K562 (cell line): ENCODE measurements around the gene CALU. TPM values are rescaled to one million over a fixed set of nuclear protein-coding genes. Genes with fewer than 3 reads are reported as not detected.

ENCODE experiments used
- ATAC-seq: fragments of 200-7000 bp; cut with Tn5 transposase; 3 replicates; pipeline ENCODE4 v1.9.1; 2020; ENCODE audit warnings: moderate library complexity
- BruUV-seq: library from RNA; stranded (reverse); fragments of 400-500 nt; replicated peaks from 2 replicates; lab custom pipeline; 2021; lab: Mats Ljungman, UMichigan
- CTCF ChIA-PET: fragments of 300-600 bp; formaldehyde crosslinking; extraction: SDS; loops from one replicate; lab custom pipeline; 2021; ENCODE audit warnings: low intra/inter-chr PET ratio; lab: Yijun Ruan, JAX
- POLR2A ChIA-PET: fragments of 300-600, 350-650 bp; sonication (Branson Sonifier 250); formaldehyde crosslinking; extraction: SDS; loops from one replicate; lab custom pipeline; 2021; ENCODE audit warnings: antibody characterized with exemption, inconsistent platforms; lab: Yijun Ruan, JAX
- DNase-seq, 4 experiments: peaks; one replicate each; pipeline versions ENCODE4 v3.0.0 to v3.0.0-alpha.2; 2011 to 2018; ENCODE audit warnings: low spot score in 3 of 4, mixed read lengths in 3 of 4; ENCODE audit errors: extremely low read depth in 1 of 4
- FAIRE-seq: peaks from 2 replicates; lab custom pipeline; 2011; peaks lifted over from hg19 to GRCh38; lab: Jason Lieb, UNC
- H2AFZ ChIP-seq: 2 replicates; pipeline ENCODE4 v1.6.0; 2011; ENCODE audit warnings: low read depth, low read length, control low read depth, inconsistent platforms
- H3K27ac ChIP-seq: fragments of 200-600 bp; 3 replicates; pipeline ENCODE4 v1.8.0; 2011; ENCODE audit warnings: low read depth, mild to moderate bottlenecking, control low read depth, inconsistent platforms, low read length, moderate library complexity, mixed read lengths; ENCODE audit errors: extremely low read depth
- H3K27me3 ChIP-seq, 2 experiments: fragments of 300-600 bp in 1 of 2; 2 replicates in 1 of 2; 3 replicates in 1 of 2; pipeline versions ENCODE4 v1.6.0 to v1.8.0; 2011; ENCODE audit warnings: inconsistent platforms in 2 of 2, low read length in 2 of 2, mild to moderate bottlenecking in 1 of 2, mixed read lengths in 1 of 2, moderate library complexity in 1 of 2; ENCODE audit not compliant: control insufficient read depth in 2 of 2, insufficient read depth in 2 of 2
- H3K36me3 ChIP-seq: fragments of 300-600 bp; 3 replicates; pipeline ENCODE4 v1.8.0; 2011; ENCODE audit warnings: mild to moderate bottlenecking, low read length, inconsistent platforms; ENCODE audit not compliant: control insufficient read depth, insufficient read depth
- H3K4me1 ChIP-seq, 2 experiments: fragments of 200-600 bp in 1 of 2; replicated peaks in 1 of 2; 2 replicates in 1 of 2; 3 replicates in 1 of 2; pipeline versions ENCODE4 v1.5.1 to v1.8.0; 2011; ENCODE audit warnings: inconsistent platforms in 2 of 2, low read length in 2 of 2, mild to moderate bottlenecking in 1 of 2, mixed read lengths in 1 of 2, moderate library complexity in 1 of 2; ENCODE audit not compliant: control insufficient read depth in 2 of 2, insufficient read depth in 2 of 2
- H3K4me2 ChIP-seq: 2 replicates; pipeline ENCODE4 v1.6.1; 2011; ENCODE audit warnings: low read length, control low read depth, inconsistent platforms, mixed read lengths; ENCODE audit not compliant: insufficient read depth
- H3K4me3 ChIP-seq: fragments of 200-600 bp; sonication (generic), shearing (Covaris generic); 2 replicates; pipeline ENCODE4 v1.5.1; 2016; ENCODE audit warnings: control low read depth, inconsistent platforms
- H3K79me2 ChIP-seq: fragments of 200-600 bp; 3 replicates; pipeline ENCODE4 v1.8.0; 2011; ENCODE audit warnings: low read length, inconsistent platforms; ENCODE audit not compliant: control insufficient read depth, insufficient read depth
- H3K9ac ChIP-seq, 2 experiments: 2 replicates each; pipeline versions ENCODE4 v1.6.0 to v1.6.1; 2011; ENCODE audit warnings: low read depth in 2 of 2, low read length in 2 of 2, control low read depth in 1 of 2, inconsistent platforms in 1 of 2, mild to moderate bottlenecking in 1 of 2, mixed read lengths in 1 of 2; ENCODE audit not compliant: insufficient read depth in 1 of 2
- H3K9me1 ChIP-seq: one replicate; pipeline ENCODE4 v1.6.0; 2011; ENCODE audit warnings: inconsistent platforms, mild to moderate bottlenecking, low read length, moderate library complexity; ENCODE audit not compliant: control insufficient read depth, insufficient read depth
- H3K9me3 ChIP-seq: replicated peaks from 2 replicates; pipeline ENCODE4 v1.5.1; 2011; ENCODE audit warnings: low read depth, low read length, inconsistent platforms; ENCODE audit not compliant: control insufficient read depth, insufficient read depth
- H4K20me1 ChIP-seq: replicated peaks from 2 replicates; pipeline ENCODE4 v1.6.1; 2011; ENCODE audit warnings: low read length, inconsistent platforms, mixed read lengths; ENCODE audit not compliant: control insufficient read depth, insufficient read depth
- ETV5 ChIP-seq: sonication (generic); formaldehyde crosslinking; IDR thresholded peaks from 2 replicates; pipeline ENCODE4 v1.4.0; 2020; ENCODE audit warnings: low read depth, mild to moderate bottlenecking, missing genetic modification reagents
- GATAD2B ChIP-seq: fragments of 450-650 bp; IDR thresholded peaks from 2 replicates; pipeline ENCODE4 v1.6.1; 2017; ENCODE audit warnings: mild to moderate bottlenecking, borderline replicate concordance
- THRB ChIP-seq: fragments of 450-650 bp; formaldehyde crosslinking; conservative IDR thresholded peaks from 2 replicates; pipeline ENCODE4 v1.4.0; 2022; ENCODE audit warnings: mild to moderate bottlenecking, missing genetic modification characterization
- YY1 ChIP-seq, 3 experiments: IDR thresholded peaks; 2 replicates each; pipeline ENCODE4 v1.6.1; 2011; ENCODE audit warnings: low read length in 2 of 3, mild to moderate bottlenecking in 2 of 3, moderate library complexity in 2 of 3, borderline replicate concordance in 1 of 3, control low read depth in 1 of 3, low read depth in 1 of 3; ENCODE audit not compliant: insufficient read depth in 3 of 3, insufficient replicate concordance in 2 of 3, control insufficient read depth in 1 of 3, insufficient read length in 1 of 3; ENCODE audit errors: extremely low read depth in 1 of 3
- ZNF644 ChIP-seq: fragments of 200-800 bp; sonication (Bioruptor generic); IDR thresholded peaks from 2 replicates; pipeline ENCODE4 v1.6.1; 2016; ENCODE audit warnings: low read depth, missing genetic modification characterization, missing compliant biosample characterization
- WGBS: fragments of 100-300 bp; shearing (Covaris generic); methylation state at CpG from one replicate; pipeline ENCODE4 v1.1.6; 2016; ENCODE audit warnings: low coverage, mixed read lengths; ENCODE audit not compliant: insufficient coverage; ENCODE audit errors: missing lambda C conversion rate; 5-methylcytosine and 5-hydroxymethylcytosine counted together
- in situ Hi-C: fragments of 300-500 bp; cut with MboI; formaldehyde crosslinking; loops from 4 replicates; pipeline ENCODE4 v1.15.0; 2018; ENCODE audit warnings: inconsistent platforms, mixed read lengths
- intact Hi-C: fragments of 100-400 bp; cut with micrococcal nuclease; formaldehyde crosslinking; loops from 2 replicates; pipeline ENCODE4 v1.14.2; 2022
- polyA plus RNA-seq, 8 experiments: library from polyadenylated mRNA; depleted of rRNA in 4 of 8; stranded (reverse) in 5 of 8; unstranded in 3 of 8; fragments of >200 nt; fragmentation: Nextera tagmentation in 2 of 8; fragmentation: Illumina TruSeq in 1 of 8; extraction: Ambion mirVana in 2 of 8; extraction: Trizol in 1 of 8; gene quantifications; 2 replicates each; pipeline versions ENCODE4 v1.2.1 to v1.2.3, GENCODE V29; 2011 to 2014; ENCODE audit warnings: inconsistent platforms in 1 of 8, missing spikeins in 1 of 8
- total RNA-seq, 7 experiments: library from RNA; depleted of rRNA in 6 of 7; stranded (reverse); fragments of >200 nt in 6 of 7; fragmentation: Illumina TruSeq in 2 of 7; extraction: Trizol in 2 of 7; gene quantifications; 2 replicates each; pipeline versions ENCODE4 v1.2.1 to v1.2.3, GENCODE V29; 2011 to 2021; ENCODE audit warnings: low replicate concordance in 1 of 7
- TF ChIP-seq, protein P1 (sequence below): fragments of 450-650 bp; formaldehyde crosslinking; IDR thresholded peaks from 2 replicates; pipeline ENCODE4 v1.4.0; 2022; ENCODE audit warnings: missing genetic modification characterization

CALU gene
- total and polyA plus RNA-seq, 9 of the 15 experiments (the other 6 are each of a cell fraction or from before 2014, with no cell fraction given), result 166 to 286 (median 215) TPM

DNA sequence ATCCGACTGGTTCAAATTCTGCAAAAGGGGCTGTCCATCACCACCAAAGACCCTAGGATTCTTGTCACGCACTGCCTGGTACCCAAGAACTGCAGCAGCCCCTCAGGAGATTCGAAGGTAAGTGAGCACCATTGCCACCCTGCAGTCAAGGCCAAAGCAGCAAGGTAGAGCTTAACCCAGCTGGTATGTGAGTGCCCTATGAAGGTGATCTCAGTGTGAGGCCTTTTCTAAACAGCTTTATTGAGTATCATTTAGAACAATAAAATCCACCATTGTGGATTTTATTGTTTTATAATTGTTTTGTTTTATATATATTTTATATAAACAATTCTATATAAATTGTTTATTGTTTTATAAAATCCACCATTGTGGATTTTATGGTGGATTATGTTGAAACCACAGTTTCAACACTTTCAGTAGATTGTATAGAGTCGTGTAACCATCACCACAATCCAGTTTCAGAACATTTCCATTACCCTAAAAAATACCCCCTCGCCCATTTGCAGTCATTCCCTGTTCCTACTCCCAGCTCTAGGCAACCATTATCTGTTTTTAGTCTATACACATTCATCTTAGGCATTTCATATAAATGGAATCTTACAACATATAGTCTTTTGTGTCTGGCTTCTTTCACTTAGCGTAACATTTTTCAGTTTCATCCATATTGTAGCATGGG lies 20.1 kb upstream of the CALU start:
- in situ Hi-C loops, result no loop called here
- no peak for ATAC-seq
- FAIRE-seq, result no peak
- TF ChIP-seq THRB (CRISPR knock-in tag) (no peak), ZNF644 (tag) (no peak), GATAD2B (no peak), ETV5 (CRISPR knock-in tag) (no peak), YY1 (IDR thresholded peaks at IDR 0.05; ENCODE audit: borderline replicate concordance in 1 of 3, control insufficient read depth in 1 of 3, extremely low read depth in 1 of 3, insufficient read depth in 3 of 3, insufficient read length in 1 of 3, insufficient replicate concordance in 2 of 3, low read depth in 1 of 3, low read length in 2 of 3) (no peak)
- TF ChIP-seq, protein P1, sequence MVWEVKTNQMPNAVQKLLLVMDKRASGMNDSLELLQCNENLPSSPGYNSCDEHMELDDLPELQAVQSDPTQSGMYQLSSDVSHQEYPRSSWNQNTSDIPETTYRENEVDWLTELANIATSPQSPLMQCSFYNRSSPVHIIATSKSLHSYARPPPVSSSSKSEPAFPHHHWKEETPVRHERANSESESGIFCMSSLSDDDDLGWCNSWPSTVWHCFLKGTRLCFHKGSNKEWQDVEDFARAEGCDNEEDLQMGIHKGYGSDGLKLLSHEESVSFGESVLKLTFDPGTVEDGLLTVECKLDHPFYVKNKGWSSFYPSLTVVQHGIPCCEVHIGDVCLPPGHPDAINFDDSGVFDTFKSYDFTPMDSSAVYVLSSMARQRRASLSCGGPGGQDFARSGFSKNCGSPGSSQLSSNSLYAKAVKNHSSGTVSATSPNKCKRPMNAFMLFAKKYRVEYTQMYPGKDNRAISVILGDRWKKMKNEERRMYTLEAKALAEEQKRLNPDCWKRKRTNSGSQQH (CRISPR knock-in tag), result no peak

More for the DNA sequence above, 20.1 kb upstream of the CALU start:
- Histone ChIP-seq H3K27me3 (peaks cover 3 to 23% of the 10 kb centered on the region in 2 experiments; a peak in 4 of 5 replicates), H2AFZ (no peak overlapping the region), H3K4me3 (no peak overlapping the region), H4K20me1 (no peaks in the 10 kb centered on the region), H3K9ac (no peak overlapping the region), H3K79me2 (no peaks in the 10 kb centered on the region), H3K4me1 (no peaks in the 10 kb centered on the region; a peak in 1 of 5 replicates), H3K27ac (no peak overlapping the region), H3K9me1 (no peaks in the 10 kb centered on the region), H3K4me2 (no peak overlapping the region), H3K9me3 (no peaks in the 10 kb centered on the region), H3K36me3 (no peaks in the 10 kb centered on the region)
- 12% methylated on average over 6 of the region's 6 CpGs for WGBS
- ChIA-PET POLR2A (interaction anchor here (0.6 to 16.5 kb wide), 6 partner anchors 10 to 56 kb away, joined by 3 to 242 read pairs (median 4); partner anchors contain the start of gene CALU), CTCF (no interaction called here)
- intact Hi-C loops, result no loop called here
- no peak for DNase-seq
- BruUV-seq, result no TSS peak
